ENCODE results near the gene PHKB.

Gene PHKB

GRCh38 chr16:47625115-47625567 is 164.0 kb downstream of the PHKB start:
- DNase-seq (ENCODE audit: insufficient read length, low spot score): no peak
- FAIRE-seq: no peak
- no peak for TF ChIP-seq TAF1 (IDR thresholded peaks at IDR 0.05; ENCODE audit: low read depth, low read length)
- TF ChIP-seq POU2F2 (IDR thresholded peaks at IDR 0.05; ENCODE audit: low read depth, low read length): no peak
- no peak for TF ChIP-seq PAX5 (IDR thresholded peaks at IDR 0.05; ENCODE audit: insufficient read depth, low read length, severe bottlenecking)
- no peak for TF ChIP-seq SPI1 (IDR thresholded peaks at IDR 0.05; ENCODE audit: low read depth, low read length)
- TF ChIP-seq POLR2A (IDR thresholded peaks at IDR 0.05; ENCODE audit: low read depth, low read length): no peak
- TF ChIP-seq POLR2AphosphoS5 (IDR thresholded peaks at IDR 0.05; ENCODE audit: low read depth, low read length): no peak

- FAIRE-seq (no peak), DNase-seq (ENCODE audit: insufficient read length, low spot score) (no peak)
- TF ChIP-seq TAF1 (IDR thresholded peaks at IDR 0.05; ENCODE audit: low read depth, low read length) (no peak), POU2F2 (IDR thresholded peaks at IDR 0.05; ENCODE audit: low read depth, low read length) (no peak), POLR2AphosphoS5 (IDR thresholded peaks at IDR 0.05; ENCODE audit: low read depth, low read length) (no peak), SPI1 (IDR thresholded peaks at IDR 0.05; ENCODE audit: low read depth, low read length) (no peak), PAX5 (IDR thresholded peaks at IDR 0.05; ENCODE audit: insufficient read depth, low read length, severe bottlenecking) (no peak), POLR2A (IDR thresholded peaks at IDR 0.05; ENCODE audit: low read depth, low read length) (no peak)
Observed at GRCh38 chr16:47626246-47626645, 165.1 kb downstream of the PHKB start.

- FAIRE-seq: no peak
- no peak for DNase-seq (ENCODE audit: insufficient read length, low spot score)
- no peak for TF ChIP-seq SPI1 (IDR thresholded peaks at IDR 0.05; ENCODE audit: low read depth, low read length)
Observed at GRCh38 chr16:47627085-47627639, 166.0 kb downstream of the PHKB start.

DNA sequence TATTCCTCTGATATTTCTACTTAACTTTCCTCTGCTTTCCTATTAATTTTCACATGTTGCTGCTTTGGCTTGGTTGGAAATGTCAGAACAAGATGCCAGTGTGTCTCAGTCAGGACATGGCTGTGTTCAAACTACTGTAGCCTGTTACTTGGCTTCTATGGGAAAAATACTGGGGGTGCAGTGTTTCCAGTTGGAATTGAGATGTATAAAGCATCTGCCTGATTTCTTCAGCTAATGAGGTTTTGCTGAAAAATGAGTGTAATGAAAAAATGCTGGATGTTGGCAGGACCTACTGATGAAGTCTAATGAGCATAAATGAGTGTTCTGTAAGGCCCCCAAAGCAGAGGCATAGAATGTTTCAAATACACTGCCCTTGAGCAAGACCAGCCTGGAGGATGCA is 166.6 kb downstream of the PHKB start:
- FAIRE-seq (no peak), DNase-seq (ENCODE audit: insufficient read length, low spot score) (no peak)
- TF ChIP-seq PAX5 (IDR thresholded peaks at IDR 0.05; ENCODE audit: insufficient read depth, low read length, severe bottlenecking) (no peak), SPI1 (IDR thresholded peaks at IDR 0.05; ENCODE audit: low read depth, low read length) (no peak), TAF1 (IDR thresholded peaks at IDR 0.05; ENCODE audit: low read depth, low read length) (no peak), POU2F2 (IDR thresholded peaks at IDR 0.05; ENCODE audit: low read depth, low read length) (no peak), POLR2A (IDR thresholded peaks at IDR 0.05; ENCODE audit: low read depth, low read length) (no peak), POLR2AphosphoS5 (IDR thresholded peaks at IDR 0.05; ENCODE audit: low read depth, low read length) (no peak)

- no peak for DNase-seq (ENCODE audit: insufficient read length, low spot score)
- TF ChIP-seq POLR2A (IDR thresholded peaks at IDR 0.05; ENCODE audit: low read depth, low read length): no peak
- no peak for TF ChIP-seq POLR2AphosphoS5 (IDR thresholded peaks at IDR 0.05; ENCODE audit: low read depth, low read length)
- no peak for TF ChIP-seq PAX5 (IDR thresholded peaks at IDR 0.05; ENCODE audit: insufficient read depth, low read length, severe bottlenecking)
- no peak for TF ChIP-seq SPI1 (IDR thresholded peaks at IDR 0.05; ENCODE audit: low read depth, low read length)
- TF ChIP-seq POU2F2 (IDR thresholded peaks at IDR 0.05; ENCODE audit: low read depth, low read length): no peak
- TF ChIP-seq TAF1 (IDR thresholded peaks at IDR 0.05; ENCODE audit: low read depth, low read length): no peak
- no peak for FAIRE-seq
Observed at GRCh38 chr16:47631131-47631530, 170.0 kb downstream of the PHKB start.

GRCh38 chr16:47634126-47634525 is 173.0 kb downstream of the PHKB start:
- DNase-seq (ENCODE audit: insufficient read length, low spot score) (no peak), FAIRE-seq (no peak)
- no peak for TF ChIP-seq POLR2AphosphoS5 (IDR thresholded peaks at IDR 0.05; ENCODE audit: low read depth, low read length)
- no peak for TF ChIP-seq POU2F2 (IDR thresholded peaks at IDR 0.05; ENCODE audit: low read depth, low read length)
- no peak for TF ChIP-seq POLR2A (IDR thresholded peaks at IDR 0.05; ENCODE audit: low read depth, low read length)
- no peak for TF ChIP-seq TAF1 (IDR thresholded peaks at IDR 0.05; ENCODE audit: low read depth, low read length)
- no peak for TF ChIP-seq SPI1 (IDR thresholded peaks at IDR 0.05; ENCODE audit: low read depth, low read length)
- TF ChIP-seq PAX5 (IDR thresholded peaks at IDR 0.05; ENCODE audit: insufficient read depth, low read length, severe bottlenecking): no peak

GRCh38 chr16:47634727-47635126 is 173.6 kb downstream of the PHKB start:
- FAIRE-seq: no peak
- TF ChIP-seq POU2F2 (IDR thresholded peaks at IDR 0.05; ENCODE audit: low read depth, low read length): no peak
- no peak for TF ChIP-seq SPI1 (IDR thresholded peaks at IDR 0.05; ENCODE audit: low read depth, low read length)
- no peak for TF ChIP-seq TAF1 (IDR thresholded peaks at IDR 0.05; ENCODE audit: low read depth, low read length)
- no peak for TF ChIP-seq POLR2A (IDR thresholded peaks at IDR 0.05; ENCODE audit: low read depth, low read length)
- TF ChIP-seq POLR2AphosphoS5 (IDR thresholded peaks at IDR 0.05; ENCODE audit: low read depth, low read length): no peak
- no peak for TF ChIP-seq PAX5 (IDR thresholded peaks at IDR 0.05; ENCODE audit: insufficient read depth, low read length, severe bottlenecking)
- DNase-seq (ENCODE audit: insufficient read length, low spot score): no peak

DNA sequence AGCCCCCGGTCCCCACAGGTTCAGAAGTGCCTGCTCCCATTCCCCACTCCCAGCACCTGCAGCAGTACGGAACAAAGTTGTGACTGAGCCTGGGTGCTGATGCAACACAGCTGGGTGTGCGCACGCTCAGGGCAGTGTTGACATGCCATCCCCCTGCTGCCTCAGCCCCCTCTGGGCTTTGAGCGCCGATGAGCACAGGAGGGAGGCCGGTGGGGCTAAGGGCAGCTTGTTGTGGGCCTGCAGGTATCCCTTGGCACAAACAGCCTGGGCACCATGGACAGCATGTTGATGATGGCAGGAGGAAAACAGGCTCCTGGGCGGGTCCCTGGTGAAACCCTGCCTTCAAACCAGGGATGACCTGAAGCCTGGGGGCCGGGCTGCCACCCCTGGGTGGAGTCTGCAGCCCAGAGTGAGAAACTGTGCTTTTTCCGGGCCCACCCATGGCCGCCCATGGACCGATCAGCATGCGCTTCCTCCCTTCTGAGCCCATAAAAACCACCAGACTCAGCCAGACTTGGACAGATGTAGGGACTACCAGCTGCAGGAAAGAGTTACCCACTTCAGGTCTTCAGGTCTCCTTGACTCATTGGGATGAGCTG is 175.5 kb downstream of the PHKB start:
- FAIRE-seq: no peak
- DNase-seq (ENCODE audit: insufficient read length, low spot score): no peak
- TF ChIP-seq POLR2A (IDR thresholded peaks at IDR 0.05; ENCODE audit: low read depth, low read length) (no peak), POU2F2 (IDR thresholded peaks at IDR 0.05; ENCODE audit: low read depth, low read length) (no peak), PAX5 (IDR thresholded peaks at IDR 0.05; ENCODE audit: insufficient read depth, low read length, severe bottlenecking) (no peak), TAF1 (IDR thresholded peaks at IDR 0.05; ENCODE audit: low read depth, low read length) (no peak), POLR2AphosphoS5 (IDR thresholded peaks at IDR 0.05; ENCODE audit: low read depth, low read length) (no peak), SPI1 (IDR thresholded peaks at IDR 0.05; ENCODE audit: low read depth, low read length) (no peak)

GRCh38 chr16:47638175-47638574 is 177.0 kb downstream of the PHKB start:
- no peak for DNase-seq (ENCODE audit: insufficient read length, low spot score)
- no peak for TF ChIP-seq POLR2A (IDR thresholded peaks at IDR 0.05; ENCODE audit: low read depth, low read length)
- TF ChIP-seq PAX5 (IDR thresholded peaks at IDR 0.05; ENCODE audit: insufficient read depth, low read length, severe bottlenecking): no peak
- TF ChIP-seq POU2F2 (IDR thresholded peaks at IDR 0.05; ENCODE audit: low read depth, low read length): no peak
- TF ChIP-seq POLR2AphosphoS5 (IDR thresholded peaks at IDR 0.05; ENCODE audit: low read depth, low read length): no peak
- TF ChIP-seq SPI1 (IDR thresholded peaks at IDR 0.05; ENCODE audit: low read depth, low read length): no peak
- TF ChIP-seq TAF1 (IDR thresholded peaks at IDR 0.05; ENCODE audit: low read depth, low read length): no peak
- no peak for FAIRE-seq

DNA sequence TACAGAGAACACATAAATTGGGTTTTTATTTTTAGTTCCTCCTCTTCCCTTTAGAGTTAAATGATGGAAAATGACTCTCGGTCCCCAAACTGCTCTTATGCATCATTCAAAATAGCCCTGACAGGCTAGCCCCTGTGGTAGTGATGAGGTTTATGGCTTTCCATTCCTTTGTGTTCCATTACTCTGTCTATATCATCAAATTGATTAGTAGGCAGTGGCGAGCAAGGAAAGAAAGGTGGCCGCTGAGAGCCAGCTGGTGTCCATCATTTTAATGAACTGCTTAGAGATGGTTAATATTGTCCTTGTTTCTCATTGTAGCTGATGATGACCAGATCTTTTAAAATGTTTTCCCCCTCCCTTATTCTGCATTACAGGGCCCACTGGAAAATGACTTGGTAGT is 179.5 kb downstream of the PHKB start:
- no peak for TF ChIP-seq POLR2AphosphoS5 (IDR thresholded peaks at IDR 0.05; ENCODE audit: low read depth, low read length)
- TF ChIP-seq SPI1 (IDR thresholded peaks at IDR 0.05; ENCODE audit: low read depth, low read length): no peak
- TF ChIP-seq PAX5 (IDR thresholded peaks at IDR 0.05; ENCODE audit: insufficient read depth, low read length, severe bottlenecking): no peak
- no peak for TF ChIP-seq POU2F2 (IDR thresholded peaks at IDR 0.05; ENCODE audit: low read depth, low read length)
- no peak for FAIRE-seq
- no peak for DNase-seq (ENCODE audit: insufficient read length, low spot score)

Data from GM12891 (cell line).